GM21619 (cell line): ENCODE results near the gene CALU.

Source experiments
- ATAC-seq: cut with Tn5 transposase; IDR thresholded peaks from one replicate; pipeline ENCODE4 v1.9.1; 2021; ENCODE audit not compliant: unreplicated experiment

CALU gene

DNA sequence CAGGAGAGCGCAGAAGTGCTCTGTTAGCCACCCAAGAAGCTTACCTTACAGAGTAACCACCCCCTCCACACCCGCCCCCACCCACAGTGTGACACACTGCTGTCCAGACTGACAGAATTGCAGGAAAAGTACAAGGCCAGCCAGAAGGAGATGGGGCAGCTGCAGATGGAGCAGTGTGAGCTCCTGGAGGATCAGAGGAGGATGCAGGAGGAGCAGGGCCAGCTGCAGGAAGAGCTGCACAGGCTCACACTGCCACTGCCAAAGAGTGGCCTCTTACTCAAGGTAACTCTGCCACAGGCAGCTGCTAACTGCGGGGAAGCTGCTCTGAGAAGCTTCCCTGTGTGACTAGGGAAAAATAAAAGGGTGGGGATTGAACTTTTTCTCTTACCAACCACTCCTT lies 70.2 kb downstream of the CALU start:
- no peak for ATAC-seq

DNA sequence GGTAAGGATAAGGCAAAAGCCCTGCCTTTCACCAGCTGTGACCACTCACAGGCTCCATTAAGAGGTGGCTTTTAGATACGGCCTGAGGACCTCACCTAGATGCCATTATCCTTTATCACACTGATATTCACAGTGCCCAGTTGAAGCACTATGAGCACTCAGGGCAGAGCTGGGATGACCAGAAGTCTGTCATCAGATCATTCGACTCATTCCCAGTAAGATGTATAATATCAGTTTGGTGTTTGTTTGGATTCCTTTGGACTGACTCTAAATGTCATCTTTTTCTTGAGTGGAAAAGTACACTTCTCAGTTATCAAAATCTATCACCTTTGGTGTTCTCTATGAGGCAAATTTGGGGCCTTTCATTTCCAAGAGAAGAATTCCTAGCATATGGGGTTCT lies 71.3 kb downstream of the CALU start:
- ATAC-seq, result no peak

DNA sequence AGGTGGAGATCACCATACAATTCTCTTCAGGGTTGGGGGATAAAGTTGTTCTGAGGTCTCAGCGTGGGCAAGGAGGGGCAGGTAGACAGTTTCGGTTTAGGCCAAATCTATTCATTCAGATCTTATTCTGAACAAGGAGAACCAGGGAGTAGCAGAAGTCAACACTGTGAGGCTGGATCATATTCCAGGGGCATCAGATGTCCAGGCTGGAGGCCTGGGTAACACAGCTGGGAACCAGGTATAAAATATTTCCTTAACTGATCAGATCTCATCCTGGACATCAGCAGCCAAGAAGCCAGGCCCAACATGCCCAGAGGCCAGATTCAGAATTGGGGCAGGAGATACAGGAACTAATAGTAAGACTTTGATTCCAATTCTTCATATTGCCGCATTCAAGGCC lies 71.8 kb downstream of the CALU start:
- ATAC-seq, result no peak

DNA sequence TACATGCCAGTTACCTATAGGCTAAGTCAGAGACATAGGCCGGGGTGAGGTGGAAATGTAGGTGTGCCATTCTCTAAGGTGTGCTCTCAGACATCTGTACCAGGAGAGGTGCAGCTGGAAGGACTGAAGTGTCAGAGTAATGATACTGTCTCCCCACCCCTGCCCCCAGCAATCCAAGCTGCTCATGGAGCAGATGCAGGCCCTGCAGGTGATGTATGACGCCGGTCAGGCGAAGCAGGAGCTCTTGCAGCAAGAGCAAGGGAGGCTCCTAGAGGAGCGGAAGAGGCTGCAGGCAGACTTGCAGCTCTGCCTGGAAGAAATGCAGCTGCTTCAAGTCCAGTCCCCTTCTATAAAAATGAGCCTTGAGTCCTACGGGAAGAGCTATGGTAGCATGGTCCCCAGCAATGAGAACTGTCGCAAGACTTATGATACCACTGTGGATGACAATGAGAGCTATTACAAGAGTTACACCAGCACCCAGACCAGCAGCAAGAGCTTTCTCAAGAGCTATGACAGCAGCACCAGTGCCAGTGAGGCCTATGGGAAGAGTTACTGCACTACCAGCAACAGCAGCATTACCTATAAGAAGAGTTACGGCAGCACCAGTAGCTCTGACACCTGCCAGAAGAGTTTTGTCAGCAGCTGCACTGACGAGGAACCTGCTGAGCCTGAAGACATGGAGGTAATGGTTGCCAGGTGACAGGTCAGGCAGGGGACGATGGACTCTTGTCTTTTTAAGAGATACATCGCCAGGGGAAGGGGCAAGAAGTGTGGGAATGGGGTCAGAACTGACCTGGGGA lies 72.7 kb downstream of the CALU start:
- ATAC-seq, result no peak

DNA sequence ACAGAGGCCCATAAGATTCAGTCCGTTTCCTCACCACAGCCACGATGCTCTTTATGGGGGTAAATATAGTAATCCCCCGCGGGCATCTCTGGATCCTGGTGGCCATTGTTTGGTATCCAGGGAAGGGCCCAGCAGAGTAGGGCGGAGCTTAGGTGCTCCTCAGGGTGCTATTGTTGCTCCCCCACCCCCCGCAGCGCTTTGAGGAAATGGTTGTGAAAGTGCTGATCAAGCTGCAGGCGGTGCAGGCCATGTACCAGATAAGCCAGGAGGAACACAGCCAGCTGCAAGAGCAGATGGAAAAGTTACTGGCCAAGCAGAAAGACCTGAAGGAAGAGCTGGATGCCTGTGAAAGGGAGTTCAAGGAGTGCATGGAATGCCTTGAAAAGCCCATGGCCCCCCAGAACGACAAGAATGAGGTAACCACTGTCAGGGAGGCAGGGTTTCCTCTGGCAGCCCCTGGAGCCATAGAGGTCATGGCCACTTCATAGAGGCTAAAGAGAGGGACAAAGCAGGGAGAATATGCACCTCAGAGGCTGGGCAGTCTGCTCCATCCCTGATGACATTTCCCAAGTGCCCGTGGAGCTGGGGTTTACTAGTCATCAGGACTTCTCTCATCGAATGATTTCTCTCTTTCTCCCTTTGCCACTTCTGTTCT lies 73.5 kb downstream of the CALU start:
- ATAC-seq, result no peak

DNA sequence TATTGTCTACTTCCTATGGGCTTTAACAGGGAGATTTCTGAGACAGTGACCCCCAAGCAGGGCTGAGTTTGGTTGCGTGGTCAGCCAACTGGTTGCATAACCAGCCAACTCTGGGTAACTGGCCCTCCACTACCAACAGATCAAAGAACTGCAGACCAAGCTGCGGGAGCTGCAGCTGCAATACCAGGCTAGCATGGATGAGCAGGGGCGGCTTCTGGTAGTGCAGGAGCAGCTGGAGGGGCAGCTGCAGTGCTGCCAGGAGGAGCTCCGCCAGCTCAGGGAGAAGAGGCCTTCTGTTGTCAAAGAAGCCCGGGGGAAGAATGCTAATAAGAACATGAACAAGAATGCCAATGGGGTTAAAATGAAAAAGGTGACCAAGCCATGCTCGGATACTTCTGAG lies 75.3 kb downstream of the CALU start:
- no peak for ATAC-seq

DNA sequence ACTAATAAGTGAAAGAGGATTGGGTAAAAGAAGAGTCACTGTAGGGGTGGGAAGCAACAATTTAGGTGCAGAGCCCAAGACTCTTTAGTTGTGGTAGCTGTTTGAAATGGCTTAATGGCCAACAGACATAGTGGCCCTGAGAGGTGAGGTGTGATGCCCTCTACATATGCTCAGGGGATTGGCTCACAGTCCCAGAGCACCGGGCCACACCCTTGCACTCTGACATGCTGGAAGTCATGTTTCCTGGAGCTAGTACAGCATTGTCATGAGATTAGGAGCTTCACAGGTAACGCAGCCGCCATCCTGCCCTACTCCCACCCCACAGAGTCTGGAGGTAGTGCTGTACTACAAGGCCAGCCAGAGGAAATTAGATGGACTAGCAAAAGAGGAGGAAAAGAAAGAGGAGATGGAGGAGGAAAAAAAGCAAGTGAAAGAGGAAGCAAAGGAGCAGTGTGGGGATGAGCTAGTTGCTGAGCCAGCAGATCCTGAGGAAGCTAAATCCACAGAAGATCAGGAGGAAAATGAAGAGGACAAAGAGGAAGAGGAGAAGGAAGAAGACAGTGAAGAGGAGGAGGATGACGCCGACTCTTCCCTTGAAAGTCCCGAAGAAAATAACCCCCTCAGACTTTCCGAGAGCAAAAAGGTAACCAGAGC lies 76.3 kb downstream of the CALU start:
- ATAC-seq, result no peak

DNA sequence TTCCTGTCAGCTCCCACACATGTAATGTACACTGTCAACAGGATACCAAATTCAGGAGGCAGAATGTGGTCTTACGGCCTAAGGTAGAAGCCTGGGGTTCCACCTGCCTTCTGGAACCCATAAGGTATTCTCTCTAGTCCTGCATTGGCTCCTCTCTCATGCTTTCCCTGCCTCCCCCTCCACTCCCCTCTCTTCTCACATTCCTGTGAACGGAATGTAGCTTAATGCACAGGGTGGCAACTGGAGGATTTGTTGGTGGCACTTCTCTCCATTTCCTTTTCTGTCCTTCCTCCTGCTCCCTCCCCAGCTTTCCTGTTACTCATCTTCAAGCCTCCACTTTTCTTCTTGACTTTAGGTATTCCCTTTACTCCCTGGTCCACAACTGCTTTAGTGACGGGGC lies 79.5 kb downstream of the CALU start:
- no peak for ATAC-seq
